Tongue (tissue), 2 donors: ENCODE data around the gene GPR158. TPM values are rescaled to one million over a fixed set of nuclear protein-coding genes. Genes with fewer than 3 reads are reported as not detected.
A peak's percentile ranks its signal among the peaks of the same experiment; 100 is the strongest.

Experiments used
- DNase-seq: peaks from one replicate; pipeline ENCODE4 v3.0.0-alpha.2; 2015
- total RNA-seq: library from RNA; depleted of rRNA; stranded (reverse); fragments of >200 nt; gene quantifications from one replicate; pipeline ENCODE4 v1.2.3, GENCODE V29; 2014

GPR158 gene
- total RNA-seq, 1 donor from 2014 or later: 0.10 TPM

GRCh38 chr10:25504838-25505237 is 330.0 kb downstream of the GPR158 start:
- no peak for DNase-seq

DNA sequence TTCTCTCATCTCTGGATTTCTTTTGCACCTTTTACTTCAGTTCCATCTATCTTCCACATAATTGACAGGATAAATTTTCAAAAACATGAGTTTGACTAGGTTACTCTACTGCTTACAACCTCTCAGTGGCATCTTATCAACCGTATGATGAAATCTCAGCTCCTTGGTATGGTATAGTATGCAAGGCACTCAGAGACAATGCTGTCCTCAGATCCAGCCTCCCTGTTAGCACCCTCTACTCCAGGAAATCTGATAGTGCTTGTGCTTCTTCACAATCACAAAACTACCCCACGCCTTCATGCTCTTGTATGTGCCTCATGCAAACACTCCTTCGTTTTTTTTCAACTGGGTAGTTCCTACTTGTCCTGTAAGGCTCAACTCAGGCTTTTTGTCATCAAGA is 330.7 kb downstream of the GPR158 start:
- no peak for DNase-seq

DNA sequence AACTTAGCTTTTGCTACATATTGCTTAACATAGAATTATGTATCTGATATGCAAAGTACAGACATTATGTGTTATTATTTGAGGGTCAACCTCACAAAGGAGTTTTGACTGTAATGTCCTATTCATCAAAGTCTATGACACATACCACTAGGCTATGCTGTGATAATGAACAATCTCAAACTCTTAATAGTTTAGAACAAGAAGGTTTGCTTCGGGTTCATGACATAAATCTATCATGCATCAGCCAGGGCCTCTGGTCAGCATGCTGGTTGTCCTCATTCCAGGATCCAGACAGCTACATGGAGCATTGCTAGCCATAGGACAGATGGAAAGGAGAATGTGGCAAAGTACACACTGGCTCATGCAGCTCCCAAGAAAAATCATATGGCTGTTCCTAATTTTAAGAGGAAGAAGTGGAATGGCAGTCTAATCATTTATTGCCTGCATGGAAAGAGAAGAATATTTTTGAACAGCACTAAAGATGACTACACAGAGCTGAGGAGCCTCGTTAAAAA is 332.1 kb downstream of the GPR158 start:
- no peak for DNase-seq

- no peak for DNase-seq
These were observed 333.5 kb downstream of the GPR158 start for GRCh38 chr10:25508112-25508815.

DNA sequence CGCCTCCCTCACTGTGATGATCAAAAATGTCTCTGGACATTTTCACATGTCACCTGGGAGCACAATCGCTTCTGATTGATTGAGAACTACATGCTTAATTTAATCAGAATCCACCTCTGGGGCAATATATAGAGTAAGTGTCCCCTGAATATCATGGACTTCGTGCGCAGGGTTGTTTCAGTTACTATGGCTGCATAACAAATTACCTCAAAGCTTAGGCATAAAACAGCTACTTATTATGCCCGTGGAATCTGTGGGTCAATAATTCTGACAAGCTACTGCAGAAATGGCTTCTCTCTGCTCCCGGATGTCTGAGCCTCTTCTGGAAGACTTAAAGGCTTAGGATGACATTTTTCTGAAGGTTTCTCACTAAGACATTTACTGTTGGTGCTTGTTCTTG is 334.4 kb downstream of the GPR158 start:
- no peak for DNase-seq

DNA sequence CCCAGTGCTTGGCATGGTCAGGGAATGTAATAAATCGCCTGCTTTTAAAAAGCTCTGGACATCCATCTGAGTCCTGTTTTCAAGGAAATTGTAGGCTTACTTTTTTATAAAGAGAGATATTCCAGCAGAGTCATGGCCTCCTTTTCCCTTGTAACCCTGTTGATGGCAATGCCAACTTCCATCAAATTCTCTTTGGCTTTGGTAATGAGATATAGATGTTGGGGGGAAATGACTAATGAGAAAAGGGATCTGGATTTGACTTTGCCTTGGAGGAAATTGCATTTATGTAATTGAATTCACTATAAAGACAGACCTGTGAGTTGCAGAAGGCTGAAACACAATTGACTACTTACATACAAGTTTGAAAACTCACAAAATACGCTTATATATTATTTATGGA is 347.5 kb downstream of the GPR158 start:
- DNase-seq: no peak

DNA sequence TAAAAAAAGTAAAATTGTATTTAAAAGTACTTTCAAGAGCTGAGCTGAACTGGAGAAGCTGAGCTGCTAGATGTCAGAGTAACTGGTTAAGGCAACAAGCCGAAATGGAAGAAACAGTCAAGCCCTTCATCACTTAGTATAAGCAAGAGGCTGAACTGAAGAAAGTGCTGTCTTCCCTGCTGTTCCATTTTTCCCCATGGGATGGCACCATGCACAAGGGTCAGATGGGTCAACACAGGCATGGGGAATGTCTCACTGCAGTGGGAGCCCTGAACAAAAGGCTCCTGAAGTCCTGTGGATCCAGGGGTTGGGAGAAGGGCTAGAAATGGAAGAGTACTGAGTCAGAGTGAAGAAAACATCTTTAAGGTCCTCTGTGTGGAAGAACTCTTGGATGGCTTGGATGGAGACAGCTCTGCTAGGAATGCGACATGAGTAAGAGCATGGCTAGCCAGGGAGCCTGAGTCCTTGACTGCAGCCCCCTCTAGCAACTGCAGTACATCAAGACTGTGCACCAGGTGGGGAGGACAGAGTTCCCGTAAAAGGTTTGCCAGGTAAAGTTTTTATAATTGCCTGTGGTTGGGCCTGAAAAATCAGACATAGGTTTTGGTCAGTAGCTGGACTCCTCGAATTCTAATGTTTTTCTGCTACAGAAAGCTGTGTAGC is 348.3 kb downstream of the GPR158 start:
- DNase-seq: no peak

DNA sequence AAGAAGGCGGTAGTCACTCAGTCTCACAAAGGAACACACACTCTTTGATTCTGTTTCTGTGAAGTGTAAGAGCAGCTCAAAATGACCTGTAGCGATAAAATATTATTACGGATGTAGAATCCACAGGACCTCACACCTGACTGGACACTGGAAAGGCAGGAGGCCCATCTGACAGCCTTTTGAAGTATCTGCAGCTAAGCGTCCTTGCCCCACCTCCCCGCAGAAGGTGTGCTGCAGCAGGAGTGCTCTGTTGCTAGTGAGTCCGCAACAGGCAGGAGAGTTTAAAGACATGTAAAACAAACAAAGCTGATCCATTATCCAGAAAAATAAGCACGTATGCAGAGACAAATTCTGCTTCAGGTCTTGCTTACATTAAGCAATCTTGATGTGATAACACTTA is 355.5 kb downstream of the GPR158 start:
- no peak for DNase-seq

DNA sequence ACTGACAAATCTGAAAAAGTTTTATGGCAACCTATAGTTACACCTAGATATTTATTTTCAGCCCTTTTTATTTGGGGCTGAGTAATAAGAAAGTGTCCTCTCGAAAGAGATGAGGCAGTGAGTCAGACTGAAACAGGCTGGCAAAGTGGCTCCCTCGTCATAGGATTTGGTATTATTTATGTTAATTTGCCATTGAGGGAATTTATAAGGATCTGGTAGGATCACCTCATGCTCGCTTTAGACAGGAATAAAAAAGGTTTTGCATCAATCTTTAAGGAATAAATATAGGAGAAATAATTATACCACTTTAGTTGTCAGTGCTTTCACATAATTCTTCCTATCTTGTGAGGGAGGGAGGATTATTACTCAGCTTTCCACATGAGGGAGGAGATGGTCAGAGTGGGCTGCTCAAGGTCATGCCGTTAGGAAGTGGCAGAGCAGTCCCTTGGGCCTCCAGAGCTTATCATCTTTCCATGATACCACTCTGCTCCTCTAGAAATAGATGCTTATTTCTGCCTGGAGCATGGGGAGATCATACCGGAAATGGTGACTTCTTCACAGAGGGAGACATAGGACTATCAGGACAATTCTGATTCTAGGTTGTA is 356.8 kb downstream of the GPR158 start:
- no peak for DNase-seq

- DNase-seq: no peak
These were observed 357.4 kb downstream of the GPR158 start for GRCh38 chr10:25532213-25532612.

DNA sequence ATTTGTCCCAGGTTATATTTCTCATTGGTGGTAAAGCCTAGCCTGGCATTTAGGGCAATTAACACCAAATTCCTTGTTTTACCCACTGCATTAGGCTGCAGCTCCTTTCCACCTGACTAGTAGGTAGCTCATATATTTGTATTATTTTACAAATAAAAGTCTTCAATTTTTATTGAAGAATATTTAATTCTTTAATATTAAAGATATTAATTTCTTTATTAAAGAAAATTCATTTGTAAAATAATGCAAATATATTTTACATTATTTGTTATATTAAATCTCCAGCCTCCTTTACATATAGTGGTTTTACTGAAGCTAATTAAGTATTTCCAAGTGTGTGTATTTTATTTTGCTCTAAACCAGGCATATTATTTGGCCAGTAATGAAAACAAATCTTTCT is 361.2 kb downstream of the GPR158 start:
- DNase-seq: no peak

DNA sequence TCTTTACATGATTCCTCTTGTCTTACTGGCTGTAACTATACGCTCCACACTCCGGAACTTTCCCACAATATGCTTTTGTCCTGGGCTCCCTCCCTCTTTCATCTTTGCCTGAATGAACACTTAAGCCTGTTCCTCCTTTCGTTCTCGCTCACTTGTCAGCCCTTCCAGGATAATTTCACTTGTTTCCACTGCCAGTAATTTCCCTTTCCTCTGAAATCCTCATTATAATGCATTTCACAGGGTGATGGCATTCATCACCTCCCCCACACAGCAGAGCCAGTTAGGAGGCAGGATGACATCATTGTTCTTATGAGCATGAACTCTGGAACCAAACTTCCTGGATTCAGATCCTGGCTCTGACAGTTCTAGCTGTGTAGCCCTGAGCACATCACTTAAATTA is 372.6 kb downstream of the GPR158 start:
- peak; percentile 4 for DNase-seq

DNA sequence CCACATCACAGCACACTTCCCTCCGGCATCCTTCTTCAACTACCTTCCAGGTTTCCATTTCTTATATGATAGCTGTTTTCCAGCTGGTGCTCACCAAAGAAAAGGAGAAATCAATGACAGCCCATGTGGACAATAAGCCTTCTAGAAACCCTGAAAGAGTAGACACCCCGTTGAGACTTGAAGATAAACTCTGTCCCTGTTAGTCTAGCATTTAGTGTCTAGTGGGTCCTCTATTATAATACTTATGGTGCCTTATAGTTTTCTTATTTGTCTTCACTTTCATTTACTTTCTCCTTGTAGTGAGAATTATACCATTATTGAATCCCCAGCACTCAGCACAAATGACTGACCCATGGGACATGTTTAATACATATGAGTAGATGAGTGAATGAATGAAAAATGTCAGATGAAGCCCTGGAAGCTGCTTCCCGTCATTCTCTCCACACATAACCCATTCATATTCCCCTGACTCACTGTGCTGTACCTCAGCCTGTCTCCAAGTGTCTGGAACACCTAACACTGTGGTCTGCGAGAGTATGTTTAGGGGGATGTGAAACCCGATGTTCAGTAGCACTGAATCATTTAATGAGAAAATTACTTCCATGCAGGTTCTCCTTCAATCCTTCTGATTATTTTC is 377.6 kb downstream of the GPR158 start:
- no peak for DNase-seq

DNA sequence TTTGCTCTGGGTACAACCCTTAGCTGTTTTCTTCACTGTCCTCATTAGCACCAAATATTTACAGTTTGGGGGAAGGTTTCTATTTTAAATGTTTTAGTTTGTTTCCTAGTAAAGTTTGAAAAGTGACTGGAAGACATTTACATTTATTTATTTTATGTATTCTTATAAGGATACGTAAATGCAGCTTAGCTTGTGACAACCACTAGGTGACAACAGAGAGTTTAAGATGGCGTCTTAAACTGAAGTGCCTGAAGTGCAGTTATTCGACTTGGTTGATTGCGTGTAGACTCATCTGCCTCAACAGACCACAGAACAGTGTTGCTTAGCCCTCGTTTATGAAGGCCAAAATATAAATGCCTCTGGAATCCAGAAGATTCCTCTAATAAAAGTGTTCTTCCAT is 381.1 kb downstream of the GPR158 start:
- no peak for DNase-seq

DNA sequence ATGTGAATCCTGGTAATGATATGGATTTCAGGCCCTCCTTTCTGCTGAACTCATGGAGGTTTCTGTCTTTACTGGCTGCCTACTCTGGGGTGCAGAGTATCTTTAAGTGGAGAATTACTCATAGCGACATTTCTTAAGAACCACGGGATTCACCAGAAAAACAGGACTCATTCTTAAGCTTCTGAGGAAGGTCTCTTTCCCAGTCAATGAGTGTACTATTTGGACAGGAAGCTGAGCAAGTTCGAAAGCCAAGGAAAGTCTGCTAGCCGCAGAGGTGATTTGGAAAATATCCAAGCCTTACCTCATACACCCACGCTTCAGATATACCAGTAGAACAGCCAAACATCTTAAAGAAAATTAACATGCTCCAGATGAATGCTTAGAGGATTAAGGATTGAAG is 381.7 kb downstream of the GPR158 start:
- DNase-seq: peak; percentile 63

DNA sequence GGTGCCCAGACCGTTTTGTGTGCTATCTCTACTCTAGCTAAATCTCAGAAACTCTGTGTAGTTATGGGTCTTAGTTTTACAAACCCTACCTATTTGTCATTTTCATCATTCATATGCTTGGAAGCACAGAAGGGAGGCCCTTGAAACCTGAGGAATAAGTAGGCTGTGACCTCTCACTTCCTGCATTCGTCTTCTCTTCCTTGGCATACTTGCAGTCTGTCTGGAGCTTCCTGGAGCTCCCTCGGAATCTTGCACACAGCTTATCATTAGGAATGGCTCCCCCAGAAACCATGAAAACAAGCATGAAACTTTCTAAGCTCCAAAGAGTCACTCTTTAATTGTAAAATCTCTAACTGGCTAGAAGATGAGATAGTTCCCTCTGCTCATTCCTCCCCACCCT is 382.3 kb downstream of the GPR158 start:
- no peak for DNase-seq

GRCh38 chr10:25561758-25562157 is 387.0 kb downstream of the GPR158 start:
- no peak for DNase-seq

DNA sequence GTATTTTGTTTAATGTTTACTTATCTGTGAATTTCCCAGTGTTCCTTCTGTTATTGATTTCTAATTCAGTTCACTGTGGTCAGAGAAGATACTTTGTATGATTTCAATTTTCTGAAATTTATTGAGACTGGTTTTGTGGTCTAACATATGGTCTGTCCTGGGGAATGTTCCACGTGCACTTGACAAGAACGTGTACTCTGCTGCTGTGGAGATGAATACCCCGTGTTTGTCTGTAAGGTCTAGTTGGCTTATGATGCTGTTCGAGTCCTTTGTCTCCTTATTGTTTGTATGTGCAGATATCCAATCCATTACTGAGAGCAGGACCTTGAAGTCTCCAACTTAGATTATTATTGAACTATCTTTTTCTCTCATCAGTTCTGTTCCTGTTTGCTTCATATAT is 387.7 kb downstream of the GPR158 start:
- no peak for DNase-seq

DNA sequence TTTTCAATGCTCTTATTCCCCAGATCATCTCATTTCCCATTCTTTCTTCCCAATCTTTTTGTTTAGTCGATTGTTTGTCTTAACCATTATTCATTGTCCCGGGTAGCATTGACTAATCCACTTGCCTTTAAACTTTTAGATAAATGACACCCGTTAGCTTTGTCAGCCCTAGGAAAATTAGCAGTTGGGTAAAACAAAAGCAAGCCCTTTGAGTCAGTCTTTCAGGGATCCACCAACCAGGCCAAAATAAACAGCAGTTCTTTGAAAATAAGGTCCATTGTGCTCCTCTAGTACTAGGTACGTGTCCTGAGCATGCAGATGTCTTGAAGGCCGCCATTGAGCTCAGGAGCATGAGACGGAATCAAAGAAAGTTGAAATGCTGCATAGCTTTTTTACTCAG is 389.6 kb downstream of the GPR158 start:
- DNase-seq: no peak

- DNase-seq: no peak
These were observed 390.8 kb downstream of the GPR158 start for GRCh38 chr10:25565570-25565969.

- DNase-seq: no peak
These were observed 398.5 kb downstream of the GPR158 start for GRCh38 chr10:25573316-25573715.

DNA sequence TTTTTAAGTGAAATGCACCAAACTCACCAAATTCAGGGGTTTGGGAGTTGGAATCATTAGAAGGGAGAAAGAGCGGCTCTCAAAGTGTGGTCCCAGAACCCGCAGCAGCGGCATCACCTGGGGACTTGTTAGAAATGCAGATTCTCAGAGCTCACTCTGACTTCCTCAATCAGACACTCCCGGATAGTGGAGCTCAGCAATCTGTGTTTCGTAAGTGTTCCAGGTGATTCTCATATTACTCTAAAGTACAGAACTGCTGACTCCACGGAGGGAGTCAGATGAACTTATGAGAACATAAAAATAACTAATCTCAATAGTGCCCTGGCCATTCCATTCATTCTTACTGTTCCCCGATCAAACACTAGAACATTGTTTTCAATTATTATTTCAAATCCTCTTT is 400.5 kb downstream of the GPR158 start:
- no peak for DNase-seq

- DNase-seq: no peak
These were observed 403.3 kb downstream of the GPR158 start for GRCh38 chr10:25578061-25578460.
